Measurements from ENCODE around the gene TMEM256.

DNA sequence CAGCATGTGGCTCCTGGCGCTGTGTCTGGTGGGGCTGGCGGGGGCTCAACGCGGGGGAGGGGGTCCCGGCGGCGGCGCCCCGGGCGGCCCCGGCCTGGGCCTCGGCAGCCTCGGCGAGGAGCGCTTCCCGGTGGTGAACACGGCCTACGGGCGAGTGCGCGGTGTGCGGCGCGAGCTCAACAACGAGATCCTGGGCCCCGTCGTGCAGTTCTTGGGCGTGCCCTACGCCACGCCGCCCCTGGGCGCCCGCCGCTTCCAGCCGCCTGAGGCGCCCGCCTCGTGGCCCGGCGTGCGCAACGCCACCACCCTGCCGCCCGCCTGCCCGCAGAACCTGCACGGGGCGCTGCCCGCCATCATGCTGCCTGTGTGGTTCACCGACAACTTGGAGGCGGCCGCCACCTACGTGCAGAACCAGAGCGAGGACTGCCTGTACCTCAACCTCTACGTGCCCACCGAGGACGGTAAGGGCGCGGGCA is 4.4 kb upstream of the TMEM256 start:
- TF ChIP-seq POLR2A (IDR thresholded peaks at IDR 0.05) (no peak), POLR2AphosphoS5 (IDR thresholded peaks at IDR 0.05; ENCODE audit: insufficient read depth in 1 of 2, low read depth in 1 of 2) (no peak)
- TF ChIP-seq, protein P1, sequence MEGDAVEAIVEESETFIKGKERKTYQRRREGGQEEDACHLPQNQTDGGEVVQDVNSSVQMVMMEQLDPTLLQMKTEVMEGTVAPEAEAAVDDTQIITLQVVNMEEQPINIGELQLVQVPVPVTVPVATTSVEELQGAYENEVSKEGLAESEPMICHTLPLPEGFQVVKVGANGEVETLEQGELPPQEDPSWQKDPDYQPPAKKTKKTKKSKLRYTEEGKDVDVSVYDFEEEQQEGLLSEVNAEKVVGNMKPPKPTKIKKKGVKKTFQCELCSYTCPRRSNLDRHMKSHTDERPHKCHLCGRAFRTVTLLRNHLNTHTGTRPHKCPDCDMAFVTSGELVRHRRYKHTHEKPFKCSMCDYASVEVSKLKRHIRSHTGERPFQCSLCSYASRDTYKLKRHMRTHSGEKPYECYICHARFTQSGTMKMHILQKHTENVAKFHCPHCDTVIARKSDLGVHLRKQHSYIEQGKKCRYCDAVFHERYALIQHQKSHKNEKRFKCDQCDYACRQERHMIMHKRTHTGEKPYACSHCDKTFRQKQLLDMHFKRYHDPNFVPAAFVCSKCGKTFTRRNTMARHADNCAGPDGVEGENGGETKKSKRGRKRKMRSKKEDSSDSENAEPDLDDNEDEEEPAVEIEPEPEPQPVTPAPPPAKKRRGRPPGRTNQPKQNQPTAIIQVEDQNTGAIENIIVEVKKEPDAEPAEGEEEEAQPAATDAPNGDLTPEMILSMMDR (IDR thresholded peaks at IDR 0.05) = no peak
